AG09319 (cell line): Measurements from ENCODE around the gene SMIM14.
"Not testable (repeated sequence)": the region's sequence is repeated elsewhere in the genome, so short reads cannot be mapped to it uniquely, and the experiment has no call there.

Experiments used
- DNase-seq: peaks from one replicate; pipeline ENCODE4 v3.0.0-alpha.2; 2010; ENCODE audit warnings: low read depth; ENCODE audit errors: extremely low read depth
- CTCF ChIP-seq: IDR thresholded peaks from 2 replicates; pipeline ENCODE4 v1.5.1; 2011; ENCODE audit warnings: low read depth, mild to moderate bottlenecking, inconsistent platforms, low read length, moderate library complexity

SMIM14 gene

GRCh38 chr4:39664828-39665731 lies 26.4 kb upstream of the SMIM14 start:
- TF ChIP-seq CTCF: no peak
- DNase-seq: no peak

- TF ChIP-seq CTCF: no peak
Observed at GRCh38 chr4:39662683-39663082, 24.0 kb upstream of the SMIM14 start.

GRCh38 chr4:39660757-39661156 lies 22.1 kb upstream of the SMIM14 start:
- no peak for TF ChIP-seq CTCF
- no peak for DNase-seq

More at GRCh38 chr4:39662683-39663082, 24.0 kb upstream of the SMIM14 start:
- DNase-seq: no peak

- DNase-seq: no peak
- no peak for TF ChIP-seq CTCF
Observed at GRCh38 chr4:39660045-39660444, 21.4 kb upstream of the SMIM14 start.

GRCh38 chr4:39658756-39659155 lies 20.1 kb upstream of the SMIM14 start:
- TF ChIP-seq CTCF: peak; percentile 46
- no peak for DNase-seq

- no peak for TF ChIP-seq CTCF
- no peak for DNase-seq
Observed at GRCh38 chr4:39657465-39657864, 18.8 kb upstream of the SMIM14 start.

- not testable (repeated sequence) for DNase-seq
Observed at GRCh38 chr4:39656638-39657037, 18.0 kb upstream of the SMIM14 start.

GRCh38 chr4:39655876-39656275 lies 17.2 kb upstream of the SMIM14 start:
- DNase-seq: peak; percentile 69
- TF ChIP-seq CTCF: no peak
